Right ventricle myocardium inferior (tissue), 1 donor: ENCODE data around the gene ROBO3. TPM values are rescaled to one million over a fixed set of nuclear protein-coding genes. Genes with fewer than 3 reads are reported as not detected.
A peak's percentile ranks its signal among the peaks of the same experiment; 100 is the strongest.

Source experiments
- ATAC-seq: fragments of 200-7000 bp; cut with Tn5 transposase; one replicate; pipeline ENCODE4 v1.9.1; 2020; ENCODE audit warnings: mild to moderate bottlenecking, moderate library complexity
- DNase-seq: peaks from one replicate; pipeline ENCODE4 v3.0.0; 2021; ENCODE audit errors: missing footprints
- intact Hi-C: fragments of 100-400 bp; cut with DNase I; formaldehyde crosslinking; loops from one replicate; pipeline ENCODE4 v1.11.0; 2022
- total RNA-seq: library from RNA; stranded (reverse); fragmentation: NEBNext Ultra II Directional; extraction: Animal tissue kit (Norgen Biotek cat#: 25700); gene quantifications from one replicate; pipeline ENCODE4 v1.2.1, GENCODE V29; 2021
- donor health status: DM: no; HTN: yes; CAD: no; lungs with severe emphysema.

Gene ROBO3
- total RNA-seq, 1 donor from 2014 or later, result 4.6 TPM

DNA sequence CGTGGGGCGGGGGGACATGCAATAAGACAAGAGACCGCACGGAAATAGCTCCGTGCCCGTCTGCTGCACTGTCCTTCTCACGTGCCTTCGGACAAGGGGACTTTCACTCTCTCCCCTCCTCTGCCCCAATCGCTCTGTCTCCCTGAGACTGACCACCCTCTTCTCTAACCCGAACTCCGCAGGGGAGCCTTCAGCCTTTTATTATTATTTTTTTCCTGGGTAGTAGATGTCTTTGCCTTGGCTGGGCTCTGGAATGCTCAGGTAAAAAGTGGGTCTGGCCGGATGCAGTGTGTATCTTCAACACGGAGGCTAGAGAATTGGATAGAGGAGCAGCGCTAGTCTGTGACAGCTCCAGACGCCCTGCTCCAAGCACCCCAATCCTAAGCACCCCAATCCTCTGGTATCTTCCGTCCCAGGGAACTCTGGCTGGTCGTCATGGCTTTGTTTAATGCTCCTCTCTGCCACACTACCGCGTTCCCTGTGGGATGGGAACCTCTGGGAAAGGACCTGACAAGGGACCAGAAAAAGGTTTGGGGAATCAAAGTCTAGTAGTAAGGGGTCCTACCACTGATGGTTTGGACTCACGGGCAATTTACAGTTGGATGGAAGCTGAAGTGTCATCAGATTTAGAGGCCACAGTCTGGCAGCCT lies 25.1 kb upstream of the ROBO3 start:
- ATAC-seq, result no peak
- intact Hi-C loops, result loop anchor here (10.0 kb wide), 1 partner anchor 75 kb away; the partner anchor contains the start of gene ESAM
- no peak for DNase-seq

DNA sequence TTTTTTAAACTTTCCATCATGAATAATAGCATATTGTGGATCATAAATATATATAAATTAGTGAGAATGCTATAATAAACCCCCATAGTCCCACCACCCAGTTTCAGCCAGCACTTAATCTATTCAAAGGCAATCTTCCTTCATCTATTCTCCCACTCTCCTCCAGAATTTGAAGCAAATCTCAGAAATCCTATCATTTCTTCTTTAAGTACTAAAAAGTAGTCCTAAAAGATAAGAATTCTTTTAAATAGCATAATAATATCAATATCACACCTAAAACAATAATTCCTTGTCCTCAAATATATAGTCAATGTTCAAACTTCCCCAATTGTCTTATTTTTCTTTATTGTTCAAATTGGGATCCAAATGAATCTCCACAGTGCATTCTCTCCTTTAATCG lies 24.6 kb upstream of the ROBO3 start:
- ATAC-seq, result no peak
- intact Hi-C loops, result no loop called here
- DNase-seq, result no peak

DNA sequence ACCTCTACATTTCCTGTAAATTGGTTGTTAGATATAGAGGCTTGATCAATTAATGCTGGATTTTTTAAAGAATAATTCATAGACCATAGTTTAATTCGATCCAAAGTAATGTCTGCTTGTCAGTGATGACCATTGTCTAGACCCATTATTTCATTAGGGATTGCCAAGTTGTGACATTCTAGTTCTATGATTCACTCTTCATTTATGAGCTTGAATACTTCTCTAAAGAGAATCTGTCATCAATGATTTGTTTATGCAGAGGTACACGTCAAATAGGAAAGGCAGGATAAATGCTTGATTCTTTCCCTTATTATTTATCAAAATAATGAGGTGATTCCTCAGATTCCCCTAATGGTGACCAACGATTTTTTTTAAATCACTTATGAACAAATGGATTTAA lies 24.0 kb upstream of the ROBO3 start:
- ATAC-seq, result no peak
- DNase-seq, result no peak
- intact Hi-C loops, result no loop called here

DNA sequence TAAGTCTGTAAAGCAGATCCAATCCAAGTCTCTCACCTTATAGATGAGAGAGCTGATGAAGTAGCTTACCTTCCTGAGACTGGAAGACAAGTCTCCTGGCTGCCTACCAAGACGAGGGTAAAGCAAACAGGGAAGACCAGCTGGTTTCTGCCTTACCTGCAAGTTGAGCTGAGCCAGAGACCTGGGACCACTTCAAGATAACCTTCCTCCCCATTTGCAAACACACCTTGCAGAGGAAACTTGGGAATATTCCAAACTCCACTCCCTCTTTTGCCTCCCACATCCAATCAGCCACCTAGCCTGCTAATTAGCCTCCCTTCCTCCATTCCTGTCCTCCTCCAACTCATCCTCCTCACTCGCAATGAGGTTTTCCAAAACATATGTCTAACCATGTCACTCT lies 23.4 kb upstream of the ROBO3 start:
- ATAC-seq (no peak), DNase-seq (no peak)
- intact Hi-C loops, result no loop called here

DNA sequence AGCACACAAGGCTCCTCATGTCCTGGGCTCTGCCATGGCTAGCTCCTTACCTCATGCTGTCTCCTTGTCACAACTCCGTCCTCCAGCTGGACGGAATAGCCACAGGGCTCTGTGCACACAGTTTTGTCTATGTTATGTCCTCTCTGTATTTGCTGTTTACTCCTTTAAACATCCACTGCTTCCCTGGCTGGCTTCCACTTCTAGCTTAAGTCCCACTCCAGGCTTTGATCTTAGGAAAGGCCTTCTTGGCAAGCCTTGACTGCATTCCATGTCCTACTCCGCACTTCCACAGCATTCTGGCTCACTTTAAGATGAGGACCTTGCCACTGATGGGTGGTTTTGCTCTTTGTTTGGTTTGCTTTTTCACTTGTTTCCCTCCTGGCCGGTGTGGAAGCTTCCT lies 22.9 kb upstream of the ROBO3 start:
- intact Hi-C loops, result no loop called here
- no peak for DNase-seq
- no peak for ATAC-seq

DNA sequence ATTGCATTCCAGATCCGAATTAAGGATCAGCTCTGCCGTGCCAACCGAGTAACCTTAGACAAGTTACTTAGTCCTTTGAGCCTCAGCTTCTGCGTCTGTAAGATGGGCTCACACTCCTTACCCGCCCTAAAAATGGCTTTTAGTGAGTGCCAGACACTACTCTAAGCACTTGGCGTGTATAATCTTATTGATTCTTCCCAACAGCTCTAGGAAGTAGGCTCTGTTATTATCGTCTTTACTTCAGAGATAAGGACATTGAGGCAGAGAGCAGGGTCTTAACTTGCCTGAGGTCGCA lies 21.7 kb upstream of the ROBO3 start:
- ATAC-seq, result no peak
- no peak for DNase-seq
- intact Hi-C loops, result no loop called here

DNA sequence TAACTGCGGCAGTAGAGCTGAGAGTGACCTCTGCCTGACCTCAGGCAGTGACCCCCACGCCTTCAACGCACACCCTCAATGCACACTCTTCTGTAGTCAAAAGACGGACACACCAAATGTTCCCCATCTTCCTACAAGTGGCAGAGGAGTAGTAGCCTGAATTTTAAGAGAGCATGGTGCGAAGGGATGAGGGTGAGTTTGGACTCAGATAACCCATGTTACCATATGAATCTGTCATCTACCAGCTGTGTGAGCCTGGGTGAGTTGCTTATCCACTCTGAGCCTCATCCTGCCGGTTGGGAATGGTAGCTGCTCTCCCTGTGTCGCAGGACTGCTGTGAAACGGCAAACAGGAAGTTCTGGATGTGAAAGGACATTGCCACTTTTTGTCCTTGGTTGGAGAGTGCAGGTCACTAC lies 20.6 kb upstream of the ROBO3 start:
- DNase-seq (no peak), ATAC-seq (no peak)
- intact Hi-C loops, result no loop called here

DNA sequence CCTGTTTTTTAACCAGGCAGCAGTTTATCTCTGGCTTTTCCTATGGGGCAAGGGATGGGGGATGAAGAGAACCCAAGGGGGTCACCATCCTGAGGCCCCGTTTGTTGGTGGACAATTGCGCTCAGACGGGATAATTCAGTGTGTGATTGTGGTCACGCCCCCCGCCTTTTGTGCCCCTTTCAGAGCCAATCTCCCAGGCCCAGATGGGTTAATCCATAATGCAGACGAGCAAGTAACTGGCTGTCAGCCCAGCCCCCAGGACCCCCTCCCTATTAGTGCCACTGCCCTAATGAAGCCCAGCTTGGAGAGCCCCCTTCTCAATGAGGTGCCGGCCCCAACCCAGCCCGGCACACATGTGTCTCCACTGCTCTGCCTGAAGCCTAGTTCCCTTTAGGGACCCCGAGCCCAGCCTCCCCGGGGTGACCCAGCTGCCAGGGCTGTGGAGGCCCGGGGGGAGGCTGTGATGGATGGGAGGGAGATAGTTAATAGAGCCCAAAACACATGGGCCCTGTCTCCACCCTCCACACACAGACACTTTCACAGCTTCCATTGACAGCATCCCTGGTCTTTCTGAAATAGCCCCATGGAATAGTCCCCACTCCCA lies 19.1 kb upstream of the ROBO3 start:
- DNase-seq (no peak), ATAC-seq (no peak)
- intact Hi-C loops, result no loop called here

DNA sequence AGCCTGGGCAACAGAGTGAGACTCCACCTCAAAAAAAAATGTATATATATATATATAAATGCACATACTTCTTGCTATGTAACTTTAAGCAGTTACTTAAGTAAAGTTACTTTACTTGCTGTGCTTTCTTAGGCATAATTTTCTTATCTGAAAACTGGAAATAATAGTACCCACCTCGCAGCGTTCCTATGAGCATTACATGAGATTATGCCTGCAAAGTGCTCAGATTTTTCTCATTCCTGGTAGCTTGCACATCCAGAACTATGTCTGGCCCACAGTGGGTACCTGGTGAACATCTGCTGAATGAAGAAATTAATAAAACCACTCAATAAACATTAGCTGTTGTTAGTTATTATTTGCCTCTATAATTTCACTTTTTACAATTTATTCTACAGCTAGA lies 6.1 kb upstream of the ROBO3 start:
- DNase-seq, result no peak
- ATAC-seq, result no peak
- intact Hi-C loops, result no loop called here

DNA sequence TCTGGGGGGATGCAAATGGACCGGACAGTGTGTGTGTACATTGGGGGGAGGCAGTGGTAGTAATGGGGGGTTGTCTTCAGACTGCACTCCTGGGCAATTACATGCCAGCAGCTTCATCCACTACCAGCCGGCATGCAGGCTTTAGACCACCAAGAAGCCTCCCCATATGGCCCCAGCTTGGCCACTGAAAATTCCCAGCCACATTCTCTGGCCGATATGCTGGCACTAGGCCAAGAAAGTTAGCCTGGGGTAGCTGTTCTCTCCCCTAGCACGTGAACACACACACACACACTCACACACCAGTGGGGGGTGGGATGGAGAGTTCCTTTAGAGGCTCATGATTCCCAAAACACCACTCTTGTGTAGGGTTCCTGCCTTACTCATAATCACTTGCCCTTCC lies 3.6 kb upstream of the ROBO3 start:
- DNase-seq (no peak), ATAC-seq (no peak)
- intact Hi-C loops, result no loop called here

DNA sequence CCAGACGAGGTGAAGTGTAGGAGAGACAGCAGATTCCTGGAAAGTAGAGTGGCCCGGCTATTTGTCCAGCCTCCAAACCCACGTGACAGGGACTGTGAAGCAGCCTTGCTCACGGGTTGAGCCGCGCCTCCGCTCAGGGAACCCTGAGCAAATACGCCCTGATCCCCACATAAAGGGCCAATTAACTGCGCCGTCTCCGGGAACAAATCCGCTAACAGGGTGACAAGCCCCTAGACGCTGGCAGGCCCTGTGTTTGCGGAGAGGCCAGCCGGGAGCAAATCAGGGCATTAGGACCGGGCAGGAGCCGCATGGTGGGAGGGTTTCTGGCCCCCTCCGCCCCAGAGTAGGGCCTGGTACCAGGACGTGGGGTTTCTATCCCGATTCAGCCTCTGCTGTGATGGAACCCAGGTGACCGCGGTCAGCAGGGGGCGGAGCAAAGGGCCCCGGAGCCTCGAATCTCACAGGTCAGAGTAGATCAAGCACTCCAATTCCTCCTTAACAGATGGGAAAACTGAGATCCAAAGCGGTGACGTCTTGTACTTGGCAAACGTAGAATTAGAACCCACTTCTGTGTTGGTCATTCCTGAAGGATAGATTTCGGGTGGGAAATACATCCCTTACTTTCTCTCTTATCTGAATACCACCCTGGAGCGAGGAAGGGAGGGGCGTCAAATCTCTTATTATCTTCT lies 2.0 kb upstream of the ROBO3 start:
- intact Hi-C loops, result no loop called here
- DNase-seq, result no peak
- peak; percentile 57 for ATAC-seq

DNA sequence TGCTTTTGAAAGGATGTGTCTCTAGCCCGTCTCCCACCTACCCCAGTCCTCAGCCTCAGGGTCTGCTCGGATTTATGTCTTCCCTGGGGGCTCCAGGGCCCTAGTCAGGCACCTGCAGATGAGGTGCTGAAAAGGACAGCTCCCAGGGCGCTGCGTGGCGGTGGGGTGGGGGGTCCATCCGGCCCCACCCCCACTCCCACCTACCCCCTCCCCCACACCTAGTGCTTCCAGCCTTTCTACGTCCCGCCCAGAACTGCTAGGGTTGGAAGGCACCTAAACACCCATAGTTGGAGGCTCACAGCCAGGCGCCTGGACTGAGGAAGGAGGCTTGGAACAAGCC lies 1.4 kb upstream of the ROBO3 start:
- intact Hi-C loops, result no loop called here
- ATAC-seq (no peak), DNase-seq (no peak)

DNA sequence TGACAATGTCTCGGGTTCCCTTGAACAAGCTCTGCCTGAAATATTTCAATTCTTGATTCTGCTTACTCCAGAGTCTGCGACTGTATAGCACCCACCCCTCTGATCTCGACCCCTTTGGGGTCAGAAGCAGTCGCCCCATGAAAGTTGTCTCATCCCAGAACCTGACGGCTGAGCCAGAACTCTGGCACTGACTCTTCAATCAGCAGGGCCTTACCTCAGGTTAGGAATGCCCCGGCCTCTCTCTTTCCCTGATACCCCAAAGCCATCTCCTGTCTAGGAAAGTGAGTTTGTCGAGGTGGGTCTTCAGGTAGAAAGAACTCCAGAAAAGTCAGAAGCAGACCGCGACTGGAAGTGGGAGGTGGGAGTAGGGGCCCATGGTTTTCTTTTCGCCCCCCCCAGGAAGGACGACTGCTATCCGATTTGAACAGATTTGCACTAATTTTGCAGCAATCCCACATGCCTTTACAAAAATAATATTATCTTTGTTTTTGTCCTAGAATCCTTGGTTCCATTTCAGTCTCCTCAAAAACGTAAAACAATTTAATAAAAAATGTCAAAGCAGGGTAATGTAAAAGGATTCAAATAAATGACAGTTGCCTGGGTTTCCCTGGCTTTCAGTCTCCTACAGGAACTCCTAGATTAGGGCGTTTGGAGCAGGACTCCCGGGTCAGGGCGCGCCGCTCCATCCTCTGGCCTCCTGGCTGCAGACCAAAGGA lies 898 bp upstream of the ROBO3 start:
- intact Hi-C loops, result no loop called here
- DNase-seq (no peak), ATAC-seq (no peak)

DNA sequence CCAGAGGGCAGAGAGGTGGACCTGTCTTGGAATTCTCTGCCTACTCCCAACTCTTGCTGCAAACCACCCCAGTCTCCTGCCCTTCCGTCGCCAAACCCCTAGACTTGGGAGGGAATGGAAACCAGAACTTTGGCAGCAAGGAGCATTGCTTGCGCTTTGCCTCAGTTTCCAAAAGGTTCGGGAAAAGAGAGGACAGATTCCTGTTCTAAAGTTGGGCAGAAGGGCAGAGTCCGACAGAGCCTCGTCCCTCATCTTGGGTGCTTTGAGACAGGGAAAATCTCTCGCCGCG lies 396 bp upstream of the ROBO3 start:
- intact Hi-C loops, result no loop called here
- no peak for DNase-seq
- ATAC-seq, result no peak

DNA sequence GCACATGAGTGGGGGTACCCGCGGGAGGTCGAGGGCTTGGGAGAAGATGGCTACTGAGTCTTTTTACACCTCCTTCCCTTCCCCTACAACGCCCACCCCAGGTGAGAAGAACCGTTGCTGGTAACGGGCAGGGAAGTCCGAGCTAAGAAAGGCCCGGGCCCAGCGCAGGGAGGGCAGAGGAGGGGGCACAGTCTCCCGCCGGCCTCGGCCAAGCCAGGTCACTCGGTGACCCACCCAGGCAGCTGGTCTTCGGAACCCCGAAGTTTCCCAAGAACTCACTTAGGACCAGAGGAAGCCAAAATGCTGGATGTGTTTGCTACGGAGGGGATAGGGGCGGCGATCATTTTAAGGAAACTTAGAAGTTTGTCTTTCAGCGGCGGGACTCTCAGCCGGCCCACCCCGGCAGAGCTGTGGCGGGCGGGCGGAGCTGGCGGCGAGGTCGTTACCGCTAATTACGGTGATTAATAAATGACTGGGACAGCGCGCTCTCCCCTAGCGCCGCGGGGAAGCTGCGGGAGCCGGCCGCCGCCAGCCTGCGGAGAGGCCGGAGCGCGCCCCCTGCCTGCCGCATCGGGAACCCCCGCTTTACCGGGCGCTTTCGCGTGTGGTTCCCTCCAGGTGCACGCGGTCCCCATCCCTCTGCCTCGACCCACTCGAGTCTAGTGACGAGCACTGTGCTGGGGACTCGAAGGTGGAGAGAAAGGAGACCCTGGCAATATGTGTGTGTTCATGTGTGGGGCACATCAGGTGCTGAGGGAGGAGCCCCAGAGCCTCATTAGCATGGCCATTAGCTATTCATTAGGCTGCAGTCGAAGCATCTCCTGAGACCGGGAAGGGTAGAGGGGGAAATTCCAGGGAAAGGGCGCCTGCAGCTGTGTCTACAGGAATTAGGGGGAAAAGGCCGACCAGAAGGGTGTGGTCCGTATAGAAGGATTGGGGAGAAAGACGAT lies 945 bp downstream of the ROBO3 start:
- DNase-seq, result no peak
- peak; percentile 41 for ATAC-seq
- intact Hi-C loops, result no loop called here

DNA sequence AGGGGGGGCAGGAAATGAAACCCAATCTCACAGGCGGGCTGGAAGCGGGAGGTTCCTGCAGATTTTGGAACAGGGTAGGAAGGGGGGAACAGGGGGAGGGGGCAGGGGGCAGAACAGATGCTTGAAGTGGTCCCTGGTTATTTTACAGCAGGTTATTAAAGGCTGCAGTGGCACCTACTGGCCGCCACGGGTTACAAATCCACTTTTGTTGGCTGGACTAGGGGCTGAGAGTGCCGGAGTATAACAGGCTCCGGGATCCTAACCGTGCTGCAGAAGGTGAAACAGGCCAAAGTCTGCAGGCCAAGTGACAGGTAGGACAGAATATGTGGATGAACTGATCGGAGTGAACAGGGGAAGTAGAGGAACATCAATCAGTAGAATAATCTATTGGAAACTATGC lies 2.5 kb downstream of the ROBO3 start:
- ATAC-seq (no peak), DNase-seq (no peak)
- intact Hi-C loops, result no loop called here

DNA sequence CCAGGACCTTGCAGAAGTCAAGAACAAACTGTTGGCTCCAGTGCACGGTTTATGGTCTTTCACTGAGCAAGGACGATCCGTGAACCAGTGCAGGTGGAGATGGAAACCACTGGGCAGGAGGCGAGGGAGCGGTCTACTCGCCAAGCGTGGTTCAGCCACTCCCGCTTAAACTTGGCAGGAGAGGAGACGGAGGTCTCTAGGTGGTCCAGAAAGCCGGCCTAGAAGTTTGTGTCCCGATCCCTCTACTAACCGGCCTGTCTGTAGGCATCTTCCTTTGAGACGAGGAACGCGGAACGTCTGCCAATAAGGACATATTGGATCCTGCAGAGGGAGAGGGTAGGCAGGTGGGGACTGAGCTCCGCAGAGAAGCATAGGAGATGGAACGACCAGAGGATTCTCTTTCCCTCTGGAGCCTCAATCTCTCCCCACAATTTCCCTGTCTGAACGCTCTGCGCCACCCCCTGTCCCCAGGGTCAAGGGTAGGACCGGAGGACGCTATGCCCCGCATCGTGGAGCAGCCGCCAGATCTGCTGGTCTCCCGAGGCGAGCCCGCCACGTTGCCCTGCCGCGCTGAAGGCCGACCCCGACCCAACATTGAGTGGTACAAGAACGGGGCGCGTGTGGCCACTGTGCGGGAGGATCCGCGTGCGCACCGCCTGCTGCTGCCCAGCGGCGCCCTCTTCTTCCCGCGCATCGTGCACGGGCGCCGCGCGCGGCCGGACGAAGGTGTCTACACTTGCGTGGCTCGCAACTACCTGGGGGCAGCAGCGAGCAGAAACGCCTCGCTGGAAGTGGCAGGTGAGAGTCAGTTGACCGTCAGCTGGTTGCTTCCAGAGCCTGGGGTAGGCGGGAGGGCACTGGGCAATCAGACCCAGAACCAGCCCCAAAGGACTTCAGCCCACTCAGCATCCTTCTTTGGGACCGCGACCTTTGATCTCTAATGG lies 3.4 kb downstream of the ROBO3 start:
- ATAC-seq (no peak), DNase-seq (no peak)
- intact Hi-C loops, result no loop called here

DNA sequence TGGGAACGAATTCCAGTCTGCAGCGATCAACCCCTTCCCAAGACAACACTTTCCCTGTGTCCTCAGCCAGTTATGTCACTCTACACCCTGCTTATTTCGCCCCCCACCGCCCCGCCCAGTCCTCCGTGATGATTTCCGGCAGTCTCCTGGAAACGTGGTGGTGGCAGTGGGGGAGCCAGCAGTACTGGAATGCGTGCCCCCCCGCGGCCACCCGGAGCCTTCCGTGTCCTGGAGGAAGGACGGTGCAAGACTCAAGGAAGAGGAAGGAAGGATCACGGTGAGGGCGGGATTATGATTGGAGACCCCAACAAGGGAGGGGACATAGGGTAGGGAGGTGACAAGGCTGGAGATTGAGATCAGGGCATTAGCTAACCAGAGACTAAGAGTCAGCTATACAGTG lies 4.1 kb downstream of the ROBO3 start:
- intact Hi-C loops, result no loop called here
- ATAC-seq, result no peak
- no peak for DNase-seq
